ENCODE results near the gene MCF2. TPM values are rescaled to one million over a fixed set of nuclear protein-coding genes. Genes with fewer than 3 reads are reported as not detected.

Gene MCF2
- total RNA-seq, 1 experiment from 2014 or later: 0.39 TPM

DNA sequence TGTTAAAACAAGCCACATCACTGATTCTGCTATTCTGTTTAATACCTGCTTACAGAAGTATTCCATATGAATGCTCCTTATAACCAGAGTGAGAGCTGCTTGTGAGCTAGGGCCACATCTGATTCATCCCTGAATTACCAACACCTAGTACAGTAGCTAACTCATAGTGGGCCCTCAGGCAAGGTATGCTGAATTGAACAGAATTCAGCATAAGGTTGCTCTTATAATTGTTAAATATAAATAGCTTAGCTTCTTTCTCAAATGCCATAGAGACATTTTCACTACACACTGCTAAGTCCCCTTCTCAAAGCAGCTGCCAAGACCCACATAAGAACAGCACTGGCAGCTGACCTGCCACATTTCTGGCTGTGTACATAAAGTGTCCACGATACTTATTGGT lies 27.0 kb upstream of the MCF2 start:
- Histone ChIP-seq H3K79me2 (ENCODE audit: insufficient read depth, low read length) (no peaks in the 10 kb centered on the region), H3K79me1 (ENCODE audit: insufficient read depth, low read depth, low read length, poor library complexity, severe bottlenecking) (no peaks in the 10 kb centered on the region), H2BK120ac (ENCODE audit: low read depth, low read length, poor library complexity, severe bottlenecking) (no peak overlapping the region), H3K4me1 (ENCODE audit: insufficient read depth, low read length) (no peaks in the 10 kb centered on the region), H4K91ac (ENCODE audit: insufficient read length, low read depth, low read length) (no peak overlapping the region), H2AK5ac (ENCODE audit: insufficient read length, low read length) (no peak overlapping the region), H2BK12ac (ENCODE audit: insufficient read length, low read depth, low read length) (no peak overlapping the region), H4K5ac (ENCODE audit: insufficient read length, low read depth, low read length) (no peak overlapping the region), H3K9ac (ENCODE audit: extremely low read depth, insufficient read length, low read length) (no peak overlapping the region), H3K23ac (ENCODE audit: insufficient read length, low read depth, low read length) (no peak overlapping the region), H3T11ph (ENCODE audit: low read length) (no peak overlapping the region), H3K27me3 (ENCODE audit: insufficient read depth, low read length) (no peaks in the 10 kb centered on the region), H2AFZ (ENCODE audit: low read length) (no peak overlapping the region), H2BK5ac (ENCODE audit: insufficient read length, low read length) (no peak overlapping the region), H3K9me3 (ENCODE audit: control insufficient read depth, low read depth, low read length) (no peaks in the 10 kb centered on the region), H2BK15ac (ENCODE audit: low read depth, low read length) (no peak overlapping the region), H3K56ac (ENCODE audit: insufficient read length, low read depth, low read length) (no peak overlapping the region), H3K14ac (ENCODE audit: insufficient read depth, low read length) (no peak overlapping the region), H3K4me2 (ENCODE audit: insufficient read depth, insufficient read length, low read length) (no peak overlapping the region), H3K23me2 (ENCODE audit: insufficient read length, low read depth, low read length, poor library complexity, severe bottlenecking) (no peaks in the 10 kb centered on the region), H3K4ac (ENCODE audit: low read depth, low read length) (no peak overlapping the region), H3K27ac (ENCODE audit: insufficient read length, low read depth, low read length) (no peak overlapping the region), H3K18ac (ENCODE audit: insufficient read length, low read depth, low read length) (no peak overlapping the region), H4K20me1 (ENCODE audit: control insufficient read depth, insufficient read depth, insufficient read length) (no peaks in the 10 kb centered on the region), H2BK20ac (ENCODE audit: low read depth, low read length, poor library complexity, severe bottlenecking) (no peak overlapping the region), H4K8ac (replicated peaks; ENCODE audit: insufficient read length, low read depth, low read length) (no peak overlapping the region)
- Mint-ChIP-seq H3K9me3 (peaks cover 0 to 35% of the 10 kb centered on the region in 2 experiments; a peak in 1 of 5 replicates), H3K27ac (no peak overlapping the region), H3K36me3 (ENCODE audit: insufficient read depth in 1 of 3, low read depth in 3 of 3) (peaks cover 0 to 26% (median 17%) of the 10 kb centered on the region in 3 experiments; a peak in 5 of 7 replicates), H3K4me3 (no peak overlapping the region), H3K27me3 (ENCODE audit: low read depth) (no peaks in the 10 kb centered on the region), H3K4me1 (peaks cover 0 to 8% of the 10 kb centered on the region in 2 experiments; a peak in 2 of 4 replicates)
- WGBS (ENCODE audit: extremely low coverage, insufficient read length, low lambda C conversion rate): no CpG with 5 or more reads among the region's 1 CpG
- TF ChIP-seq, protein P1, sequence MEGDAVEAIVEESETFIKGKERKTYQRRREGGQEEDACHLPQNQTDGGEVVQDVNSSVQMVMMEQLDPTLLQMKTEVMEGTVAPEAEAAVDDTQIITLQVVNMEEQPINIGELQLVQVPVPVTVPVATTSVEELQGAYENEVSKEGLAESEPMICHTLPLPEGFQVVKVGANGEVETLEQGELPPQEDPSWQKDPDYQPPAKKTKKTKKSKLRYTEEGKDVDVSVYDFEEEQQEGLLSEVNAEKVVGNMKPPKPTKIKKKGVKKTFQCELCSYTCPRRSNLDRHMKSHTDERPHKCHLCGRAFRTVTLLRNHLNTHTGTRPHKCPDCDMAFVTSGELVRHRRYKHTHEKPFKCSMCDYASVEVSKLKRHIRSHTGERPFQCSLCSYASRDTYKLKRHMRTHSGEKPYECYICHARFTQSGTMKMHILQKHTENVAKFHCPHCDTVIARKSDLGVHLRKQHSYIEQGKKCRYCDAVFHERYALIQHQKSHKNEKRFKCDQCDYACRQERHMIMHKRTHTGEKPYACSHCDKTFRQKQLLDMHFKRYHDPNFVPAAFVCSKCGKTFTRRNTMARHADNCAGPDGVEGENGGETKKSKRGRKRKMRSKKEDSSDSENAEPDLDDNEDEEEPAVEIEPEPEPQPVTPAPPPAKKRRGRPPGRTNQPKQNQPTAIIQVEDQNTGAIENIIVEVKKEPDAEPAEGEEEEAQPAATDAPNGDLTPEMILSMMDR (conservative IDR thresholded peaks at IDR 0.05): no peak
- DNase-seq: no peak
